Measurements from ENCODE around the gene NAALADL1.

The NAALADL1 gene

GRCh38 chr11:65089621-65090020 lies 31.3 kb upstream of the NAALADL1 start:
- no peak for DNase-seq (ENCODE audit: low read depth)

DNA sequence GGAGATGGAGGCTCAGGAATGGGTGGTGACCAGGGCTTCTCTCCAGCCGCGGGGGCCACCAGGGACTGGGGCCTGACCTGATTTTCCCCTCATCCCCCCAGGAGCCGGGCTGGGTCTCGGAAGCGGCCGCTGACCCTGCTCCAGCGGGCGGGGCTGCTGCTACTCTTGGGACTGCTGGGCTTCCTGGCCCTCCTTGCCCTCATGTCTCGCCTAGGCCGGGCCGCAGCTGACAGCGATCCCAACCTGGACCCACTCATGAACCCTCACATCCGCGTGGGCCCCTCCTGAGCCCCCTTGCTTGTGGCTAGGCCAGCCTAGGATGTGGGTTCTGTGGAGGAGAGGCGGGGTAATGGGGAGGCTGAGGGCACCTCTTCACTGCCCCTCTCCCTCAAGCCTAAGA lies 29.5 kb upstream of the NAALADL1 start:
- TF ChIP-seq, protein P1, sequence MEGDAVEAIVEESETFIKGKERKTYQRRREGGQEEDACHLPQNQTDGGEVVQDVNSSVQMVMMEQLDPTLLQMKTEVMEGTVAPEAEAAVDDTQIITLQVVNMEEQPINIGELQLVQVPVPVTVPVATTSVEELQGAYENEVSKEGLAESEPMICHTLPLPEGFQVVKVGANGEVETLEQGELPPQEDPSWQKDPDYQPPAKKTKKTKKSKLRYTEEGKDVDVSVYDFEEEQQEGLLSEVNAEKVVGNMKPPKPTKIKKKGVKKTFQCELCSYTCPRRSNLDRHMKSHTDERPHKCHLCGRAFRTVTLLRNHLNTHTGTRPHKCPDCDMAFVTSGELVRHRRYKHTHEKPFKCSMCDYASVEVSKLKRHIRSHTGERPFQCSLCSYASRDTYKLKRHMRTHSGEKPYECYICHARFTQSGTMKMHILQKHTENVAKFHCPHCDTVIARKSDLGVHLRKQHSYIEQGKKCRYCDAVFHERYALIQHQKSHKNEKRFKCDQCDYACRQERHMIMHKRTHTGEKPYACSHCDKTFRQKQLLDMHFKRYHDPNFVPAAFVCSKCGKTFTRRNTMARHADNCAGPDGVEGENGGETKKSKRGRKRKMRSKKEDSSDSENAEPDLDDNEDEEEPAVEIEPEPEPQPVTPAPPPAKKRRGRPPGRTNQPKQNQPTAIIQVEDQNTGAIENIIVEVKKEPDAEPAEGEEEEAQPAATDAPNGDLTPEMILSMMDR (IDR thresholded peaks at IDR 0.05; ENCODE audit: control insufficient read depth, insufficient read depth, low read depth, low read length, missing control alignments) = no peak
- no peak overlapping the region for H3K4me3 ChIP-seq (ENCODE audit: control insufficient read depth, low read depth, low read length)
- no peak for DNase-seq (ENCODE audit: low read depth)

More at GRCh38 chr11:65089621-65090020, 31.3 kb upstream of the NAALADL1 start:
- TF ChIP-seq, protein P1 (IDR thresholded peaks at IDR 0.05; ENCODE audit: control insufficient read depth, insufficient read depth, low read depth, low read length, missing control alignments) = no peak
- H3K4me3 ChIP-seq (ENCODE audit: control insufficient read depth, low read depth, low read length) = no peak overlapping the region

DNA sequence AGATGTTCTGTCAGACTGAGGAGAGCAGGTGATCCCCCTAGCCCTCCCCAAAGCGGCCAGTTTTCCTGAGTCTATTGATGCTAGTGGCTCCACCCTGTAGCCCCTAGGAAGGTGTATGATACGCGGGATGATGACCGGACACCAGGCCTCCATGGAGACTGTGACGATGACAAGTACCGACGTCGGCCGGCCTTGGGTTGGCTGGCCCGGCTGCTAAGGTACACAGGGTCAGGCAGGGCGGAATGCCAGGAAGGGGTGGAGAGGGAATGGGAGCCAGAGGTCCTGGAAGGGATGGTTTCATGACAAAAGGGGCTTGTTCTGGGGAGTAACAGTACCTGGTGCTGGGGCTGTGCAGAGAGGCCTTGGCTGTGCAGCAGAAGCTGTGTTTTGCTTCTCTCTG lies 28.9 kb upstream of the NAALADL1 start:
- no peak overlapping the region for H3K4me3 ChIP-seq (ENCODE audit: control insufficient read depth, low read depth, low read length)
- DNase-seq (ENCODE audit: low read depth) = no peak
- TF ChIP-seq, protein P1 (IDR thresholded peaks at IDR 0.05; ENCODE audit: control insufficient read depth, insufficient read depth, low read depth, low read length, missing control alignments) = no peak

GRCh38 chr11:65086809-65087208 lies 28.5 kb upstream of the NAALADL1 start:
- TF ChIP-seq, protein P1 (IDR thresholded peaks at IDR 0.05; ENCODE audit: control insufficient read depth, insufficient read depth, low read depth, low read length, missing control alignments) = no peak
- DNase-seq (ENCODE audit: low read depth) = no peak
- no peak overlapping the region for H3K4me3 ChIP-seq (ENCODE audit: control insufficient read depth, low read depth, low read length)

GRCh38 chr11:65085446-65085845 lies 27.1 kb upstream of the NAALADL1 start:
- TF ChIP-seq, protein P1 (IDR thresholded peaks at IDR 0.05; ENCODE audit: control insufficient read depth, insufficient read depth, low read depth, low read length, missing control alignments) = no peak
- H3K4me3 ChIP-seq (ENCODE audit: control insufficient read depth, low read depth, low read length) = no peak overlapping the region
- no peak for DNase-seq (ENCODE audit: low read depth)

DNA sequence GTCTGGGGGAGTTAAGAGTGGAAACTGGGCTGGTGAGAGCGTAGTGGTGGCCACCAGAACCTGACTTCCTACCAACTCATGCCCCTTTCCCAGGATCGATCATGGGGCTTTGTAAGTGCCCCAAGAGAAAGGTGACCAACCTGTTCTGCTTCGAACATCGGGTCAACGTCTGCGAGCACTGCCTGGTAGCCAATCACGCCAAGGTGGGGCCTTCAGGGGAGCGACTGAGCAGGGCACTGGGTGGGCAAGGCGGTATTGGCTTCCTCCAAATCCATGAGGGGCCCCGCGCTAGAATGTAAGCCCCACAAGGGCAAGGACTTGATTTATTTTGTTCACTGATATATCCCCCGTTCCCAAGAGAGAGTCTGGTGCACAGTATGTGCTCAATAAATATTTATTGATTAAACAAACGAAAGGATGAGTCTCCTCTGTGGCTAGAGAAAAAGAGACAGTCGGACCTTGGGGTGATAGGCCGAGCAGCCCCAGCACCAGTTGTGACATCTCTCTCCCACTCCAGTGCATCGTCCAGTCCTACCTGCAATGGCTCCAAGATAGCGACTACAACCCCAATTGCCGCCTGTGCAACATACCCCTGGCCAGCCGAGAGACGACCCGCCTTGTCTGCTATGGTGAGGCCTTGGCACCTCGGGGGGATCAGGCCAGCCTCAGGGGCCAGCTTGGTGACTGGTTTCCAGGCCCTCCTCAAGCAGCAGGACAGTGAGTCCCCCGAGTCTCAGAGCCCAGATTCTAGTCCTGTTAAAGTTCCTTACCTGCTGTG lies 26.4 kb upstream of the NAALADL1 start:
- TF ChIP-seq, protein P1 (IDR thresholded peaks at IDR 0.05; ENCODE audit: control insufficient read depth, insufficient read depth, low read depth, low read length, missing control alignments) = no peak
- H3K4me3 ChIP-seq (ENCODE audit: control insufficient read depth, low read depth, low read length) = peak overlapping the region; percentile 84
- no peak for DNase-seq (ENCODE audit: low read depth)
